Sigmoid colon (tissue), 4 donors: ENCODE results near the gene SNX12.

Experiments used
- CTCF ChIP-seq, 4 experiments: fragments of 450-650 bp in 3 of 4; fragments of 200-600 bp in 1 of 4; IDR thresholded peaks; one replicate each; pipeline ENCODE4 v1.5.1; 2016 to 2019; ENCODE audit warnings: antibody characterized with exemption in 4 of 4, mild to moderate bottlenecking in 3 of 4, moderate library complexity in 2 of 4
- EP300 ChIP-seq, 4 donors: sonication (generic); formaldehyde crosslinking; IDR thresholded peaks; one replicate each; pipeline ENCODE4 v1.6.1; 2017; ENCODE audit warnings: antibody characterized with exemption in 4 of 4
- POLR2A ChIP-seq, 2 donors: fragments of 450-650 bp; IDR thresholded peaks; one replicate each; pipeline ENCODE4 v1.6.1; 2016; ENCODE audit warnings: antibody characterized with exemption in 2 of 2, mild to moderate bottlenecking in 2 of 2, moderate library complexity in 2 of 2
- POLR2AphosphoS5 ChIP-seq, 4 donors: sonication (generic); formaldehyde crosslinking; IDR thresholded peaks; one replicate each; pipeline ENCODE4 v1.6.1; 2017; ENCODE audit warnings: antibody characterized with exemption in 4 of 4

DNA sequence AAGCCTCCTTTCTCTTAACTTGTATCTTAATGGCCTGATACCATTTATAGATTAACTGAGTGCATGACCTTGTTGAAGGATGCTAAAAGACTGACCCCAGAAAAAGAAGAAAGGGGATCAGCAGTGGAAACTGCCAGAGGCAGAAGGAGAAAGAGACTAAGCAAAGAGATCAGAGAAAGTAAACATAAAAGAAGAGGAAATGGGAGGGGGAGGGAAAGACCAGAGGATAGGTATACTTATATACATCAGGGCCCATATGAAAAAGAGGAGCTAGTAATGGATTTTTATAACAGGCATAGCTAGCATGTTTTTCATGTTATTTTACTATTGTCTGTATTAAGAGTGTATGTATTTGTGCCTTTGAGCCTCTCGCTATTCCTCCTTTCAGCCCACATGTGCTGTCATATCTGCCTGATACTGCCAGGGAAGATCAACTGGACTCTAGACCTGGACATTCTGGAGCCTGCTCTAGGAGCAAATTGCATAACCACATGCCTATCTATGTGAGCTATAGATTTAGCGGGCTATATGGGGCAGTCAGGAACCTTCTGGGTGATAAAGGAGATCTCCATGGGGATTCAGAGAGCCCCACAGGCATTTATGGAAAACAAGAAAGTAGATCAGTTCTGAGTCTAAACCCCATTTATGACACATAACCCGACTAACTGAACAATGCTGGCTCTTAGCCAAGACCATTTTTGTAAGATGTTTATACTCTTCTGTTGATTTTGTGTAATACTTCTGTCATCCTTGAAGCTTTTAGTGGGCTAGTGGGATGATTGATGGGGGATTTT, 13.4 kb upstream of the SNX12 start:
- TF ChIP-seq CTCF (IDR thresholded peaks at IDR 0.05) (no peak), POLR2AphosphoS5 (IDR thresholded peaks at IDR 0.05) (no peak), POLR2A (IDR thresholded peaks at IDR 0.05) (no peak), EP300 (IDR thresholded peaks at IDR 0.05) (no peak)
